ENCODE results near the gene FSHR. TPM values are rescaled to one million over a fixed set of nuclear protein-coding genes. Genes with fewer than 3 reads are reported as not detected.

Gene FSHR
- total RNA-seq, 1 donor from 2014 or later = not detected

- TF ChIP-seq CTCF (IDR thresholded peaks at IDR 0.05) (peak; percentile 97), EZH2 (IDR thresholded peaks at IDR 0.05) (no peak), EZH2phosphoT487 (IDR thresholded peaks at IDR 0.05) (no peak)
- Histone ChIP-seq H3K27me3 (no peaks in the 10 kb centered on the region), H3F3A (ENCODE audit: low read depth) (no peaks in the 10 kb centered on the region), H3K27ac (no peak overlapping the region), H3K36me3 (no peaks in the 10 kb centered on the region), H3K4me3 (no peak overlapping the region), H3K4me2 (no peak overlapping the region), H4K20me1 (ENCODE audit: low read depth) (no peaks in the 10 kb centered on the region), H2AFZ (replicated peaks) (peak overlapping the region; percentile 5), H3K4me1 (no peaks in the 10 kb centered on the region), H3K9ac (no peak overlapping the region), H3K79me2 (ENCODE audit: low read depth) (no peaks in the 10 kb centered on the region), H3K9me3 (ENCODE audit: low read depth) (no peaks in the 10 kb centered on the region)
- Mint-ChIP-seq H3K27me3 (ENCODE audit: insufficient read depth, low read depth) (no peaks in the 10 kb centered on the region), H3K4me1 (peaks cover 3% of the 10 kb centered on the region), H3K27ac (no peak overlapping the region), H3K9me3 (no peaks in the 10 kb centered on the region), H3K36me3 (no peaks in the 10 kb centered on the region), H3K4me3 (no peak overlapping the region)
- DNase-seq (ENCODE audit: low spot score) = peak; percentile 74
Measured at GRCh38 chr2:48946449-48947048, 207.8 kb downstream of the FSHR start.

DNA sequence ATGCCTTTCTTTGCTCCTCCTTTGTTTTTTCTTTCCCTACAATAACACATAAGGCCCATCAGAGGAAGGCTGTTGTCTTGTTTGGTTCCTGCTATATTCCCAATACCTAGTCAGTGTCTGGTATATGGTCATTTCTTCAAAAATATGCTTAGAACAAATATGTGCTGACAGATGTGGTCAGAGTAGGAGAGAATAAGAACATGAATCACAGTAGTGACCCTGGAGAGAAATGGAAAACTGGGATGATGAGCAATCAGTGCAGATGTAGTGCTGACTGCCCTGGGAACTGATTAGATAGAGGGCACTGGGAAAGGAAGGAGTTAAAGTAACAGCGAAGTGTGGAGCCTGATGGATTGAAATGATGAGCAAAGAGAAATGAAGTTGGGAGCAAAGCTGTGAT lies 209.4 kb downstream of the FSHR start:
- Histone ChIP-seq H3K4me1 (no peaks in the 10 kb centered on the region), H3K9ac (no peak overlapping the region), H3K4me2 (no peak overlapping the region), H3K79me2 (ENCODE audit: low read depth) (no peaks in the 10 kb centered on the region), H3K27ac (no peak overlapping the region), H4K20me1 (ENCODE audit: low read depth) (no peaks in the 10 kb centered on the region), H3F3A (ENCODE audit: low read depth) (no peaks in the 10 kb centered on the region), H3K36me3 (no peaks in the 10 kb centered on the region), H3K27me3 (no peaks in the 10 kb centered on the region), H3K9me3 (ENCODE audit: low read depth) (no peaks in the 10 kb centered on the region), H2AFZ (replicated peaks) (no peak overlapping the region), H3K4me3 (no peak overlapping the region)
- Mint-ChIP-seq H3K4me3 (no peak overlapping the region), H3K27me3 (ENCODE audit: insufficient read depth, low read depth) (no peaks in the 10 kb centered on the region), H3K36me3 (no peaks in the 10 kb centered on the region), H3K4me1 (peaks cover 8% of the 10 kb centered on the region), H3K9me3 (no peaks in the 10 kb centered on the region), H3K27ac (no peak overlapping the region)
- TF ChIP-seq EZH2 (IDR thresholded peaks at IDR 0.05) (no peak), CTCF (IDR thresholded peaks at IDR 0.05) (no peak), EZH2phosphoT487 (IDR thresholded peaks at IDR 0.05) (no peak)
- no peak for DNase-seq (ENCODE audit: low spot score)

- Histone ChIP-seq H3K27me3 (no peaks in the 10 kb centered on the region), H3K9ac (no peak overlapping the region), H3K9me3 (ENCODE audit: low read depth) (no peaks in the 10 kb centered on the region), H4K20me1 (ENCODE audit: low read depth) (no peaks in the 10 kb centered on the region), H3F3A (ENCODE audit: low read depth) (no peaks in the 10 kb centered on the region), H3K4me3 (no peak overlapping the region), H2AFZ (replicated peaks) (no peak overlapping the region), H3K4me1 (no peaks in the 10 kb centered on the region), H3K36me3 (no peaks in the 10 kb centered on the region), H3K27ac (no peak overlapping the region), H3K79me2 (ENCODE audit: low read depth) (no peaks in the 10 kb centered on the region), H3K4me2 (no peak overlapping the region)
- peaks cover 3% of the 10 kb centered on the region for H3K27me3 Mint-ChIP-seq (ENCODE audit: insufficient read depth, low read depth)
- no peak for TF ChIP-seq EZH2phosphoT487 (IDR thresholded peaks at IDR 0.05)
- TF ChIP-seq CTCF (IDR thresholded peaks at IDR 0.05) = no peak
- no peak overlapping the region for H3K27ac Mint-ChIP-seq
- no peaks in the 10 kb centered on the region for H3K9me3 Mint-ChIP-seq
- no peak overlapping the region for H3K4me3 Mint-ChIP-seq
- no peaks in the 10 kb centered on the region for H3K36me3 Mint-ChIP-seq
- no peak for DNase-seq (ENCODE audit: low spot score)
- peaks cover 8% of the 10 kb centered on the region for H3K4me1 Mint-ChIP-seq
Measured at GRCh38 chr2:48943436-48943835, 210.9 kb downstream of the FSHR start.
